ENCODE data around the gene TESK1. TPM values are rescaled to one million over a fixed set of nuclear protein-coding genes. Genes with fewer than 3 reads are reported as not detected.

The TESK1 gene
- total RNA-seq, 1 donor from 2014 or later: 30.9 TPM

GRCh38 chr9:35560625-35561337, 44.3 kb upstream of the TESK1 start:
- no peak overlapping the region for H3K9ac ChIP-seq (ENCODE audit: low read length)
- no peak overlapping the region for H3K27ac ChIP-seq (ENCODE audit: low read depth, low read length)
- no peaks in the 10 kb centered on the region for H3K27me3 ChIP-seq (ENCODE audit: insufficient read depth, low read length)
- no peaks in the 10 kb centered on the region for H3K9me3 Mint-ChIP-seq (ENCODE audit: unreplicated experiment)
- DNase-seq (ENCODE audit: low read depth): no peak
- no peak overlapping the region for H3K4me3 ChIP-seq (ENCODE audit: insufficient read depth, low read depth, low read length)
- no peak overlapping the region for H3K4me2 ChIP-seq (ENCODE audit: low read length)
- H3K4me3 Mint-ChIP-seq (ENCODE audit: unreplicated experiment): no peak overlapping the region
- H3K9me3 ChIP-seq (ENCODE audit: insufficient read depth, low read depth, low read length): no peaks in the 10 kb centered on the region
- no peaks in the 10 kb centered on the region for H3K27me3 Mint-ChIP-seq (ENCODE audit: low read depth, unreplicated experiment)
- FAIRE-seq: no peak
- H3K4me1 ChIP-seq (ENCODE audit: insufficient read depth, low read length): peaks cover 4% of the 10 kb centered on the region
- peaks cover 31% of the 10 kb centered on the region for H3K36me3 ChIP-seq (ENCODE audit: insufficient read depth, low read length)
- TF ChIP-seq EZH2 (IDR thresholded peaks at IDR 0.05; ENCODE audit: insufficient read depth, low read length): no peak
- TF ChIP-seq CTCF (IDR thresholded peaks at IDR 0.05; ENCODE audit: insufficient read depth, low read depth, low read length): no peak
- H2AFZ ChIP-seq (ENCODE audit: low read depth, low read length): no peak overlapping the region
- H3K27ac Mint-ChIP-seq (ENCODE audit: unreplicated experiment): no peak overlapping the region
- H4K20me1 ChIP-seq (ENCODE audit: insufficient read depth, low read length): peaks cover 12% of the 10 kb centered on the region
- H3K4me1 Mint-ChIP-seq (ENCODE audit: low read depth, unreplicated experiment): peaks cover 4% of the 10 kb centered on the region
- peaks cover 29% of the 10 kb centered on the region for H3K36me3 Mint-ChIP-seq (ENCODE audit: low read depth, unreplicated experiment)
- H3K79me2 ChIP-seq (ENCODE audit: insufficient read depth, low read length): peaks cover 5% of the 10 kb centered on the region

- Histone ChIP-seq H3K4me1 (ENCODE audit: insufficient read depth, low read length) (peaks cover 4% of the 10 kb centered on the region), H2AFZ (ENCODE audit: low read depth, low read length) (no peak overlapping the region), H3K27ac (ENCODE audit: low read depth, low read length) (no peak overlapping the region), H4K20me1 (ENCODE audit: insufficient read depth, low read length) (peaks cover 12% of the 10 kb centered on the region), H3K4me3 (ENCODE audit: insufficient read depth, low read depth, low read length) (no peak overlapping the region), H3K9ac (ENCODE audit: low read length) (no peak overlapping the region), H3K27me3 (ENCODE audit: insufficient read depth, low read length) (no peaks in the 10 kb centered on the region), H3K79me2 (ENCODE audit: insufficient read depth, low read length) (no peaks in the 10 kb centered on the region), H3K9me3 (ENCODE audit: insufficient read depth, low read depth, low read length) (no peaks in the 10 kb centered on the region), H3K36me3 (ENCODE audit: insufficient read depth, low read length) (peaks cover 24% of the 10 kb centered on the region), H3K4me2 (ENCODE audit: low read length) (no peak overlapping the region)
- no peak for TF ChIP-seq CTCF (IDR thresholded peaks at IDR 0.05; ENCODE audit: insufficient read depth, low read depth, low read length)
- no peak for TF ChIP-seq EZH2 (IDR thresholded peaks at IDR 0.05; ENCODE audit: insufficient read depth, low read length)
- Mint-ChIP-seq H3K27me3 (ENCODE audit: low read depth, unreplicated experiment) (no peaks in the 10 kb centered on the region), H3K4me3 (ENCODE audit: unreplicated experiment) (no peak overlapping the region), H3K27ac (ENCODE audit: unreplicated experiment) (no peak overlapping the region), H3K36me3 (ENCODE audit: low read depth, unreplicated experiment) (peaks cover 26% of the 10 kb centered on the region), H3K9me3 (ENCODE audit: unreplicated experiment) (peaks cover under 1% of the 10 kb centered on the region), H3K4me1 (ENCODE audit: low read depth, unreplicated experiment) (peaks cover 10% of the 10 kb centered on the region)
- FAIRE-seq: no peak
- DNase-seq (ENCODE audit: low read depth): no peak
Measured at GRCh38 chr9:35561468-35562261, 43.4 kb upstream of the TESK1 start.
